ENCODE measurements around the gene NBEAL1.
A peak's percentile ranks its signal among the peaks of the same experiment; 100 is the strongest.
"Not testable (repeated sequence)": the region's sequence is repeated elsewhere in the genome, so short reads cannot be mapped to it uniquely, and the experiment has no call there.

The NBEAL1 gene

GRCh38 chr2:203112342-203112741 lies 97.7 kb downstream of the NBEAL1 start:
- Histone ChIP-seq H3K27me3 (ENCODE audit: insufficient read depth, low read length, poor library complexity) (no peaks in the 10 kb centered on the region), H3K9ac (ENCODE audit: low read depth, low read length) (no peak overlapping the region), H3K9me3 (ENCODE audit: insufficient read depth, low read length, severe bottlenecking) (no peaks in the 10 kb centered on the region), H3K4me2 (ENCODE audit: insufficient read depth, low read length) (no peak overlapping the region), H3K27ac (ENCODE audit: low read length) (no peak overlapping the region), H3K4me1 (ENCODE audit: insufficient read depth, low read length) (no peaks in the 10 kb centered on the region), H3K79me2 (ENCODE audit: insufficient read depth, low read length) (no peaks in the 10 kb centered on the region), H3K4me3 (ENCODE audit: low read depth in 1 of 2, low read length in 2 of 2) (no peak overlapping the region), H4K20me1 (ENCODE audit: insufficient read depth, low read length) (no peaks in the 10 kb centered on the region), H3K36me3 (ENCODE audit: insufficient read depth, low read length) (peaks cover 3% of the 10 kb centered on the region), H2AFZ (ENCODE audit: low read depth, low read length) (no peak overlapping the region)
- ATAC-seq (ENCODE audit: insufficient read depth, low read depth) (no peak), DNase-seq (no peak)
- TF ChIP-seq CTCF (IDR thresholded peaks at IDR 0.05; ENCODE audit: borderline replicate concordance, extremely low read depth, low read length, poor library complexity, severe bottlenecking) (peak; percentile 12), EZH2 (IDR thresholded peaks at IDR 0.05; ENCODE audit: borderline replicate concordance, low read depth, low read length, severe bottlenecking) (no peak)

GRCh38 chr2:203115201-203115700 lies 100.6 kb downstream of the NBEAL1 start:
- H3K27me3 ChIP-seq (ENCODE audit: insufficient read depth, low read length, poor library complexity); H3K36me3 ChIP-seq (ENCODE audit: insufficient read depth, low read length); H3K4me2 ChIP-seq (ENCODE audit: insufficient read depth, low read length); ATAC-seq (ENCODE audit: insufficient read depth, low read depth); H2AFZ ChIP-seq (ENCODE audit: low read depth, low read length); H4K20me1 ChIP-seq (ENCODE audit: insufficient read depth, low read length); H3K9ac ChIP-seq (ENCODE audit: low read depth, low read length); H3K9me3 ChIP-seq (ENCODE audit: insufficient read depth, low read length, severe bottlenecking); H3K27ac ChIP-seq (ENCODE audit: low read length); H3K79me2 ChIP-seq (ENCODE audit: insufficient read depth, low read length); DNase-seq; H3K4me3 ChIP-seq (ENCODE audit: low read depth in 1 of 2, low read length in 2 of 2); H3K4me1 ChIP-seq (ENCODE audit: insufficient read depth, low read length): not testable (repeated sequence)

GRCh38 chr2:203122317-203122986 lies 107.8 kb downstream of the NBEAL1 start:
- DNase-seq (no peak), ATAC-seq (ENCODE audit: insufficient read depth, low read depth) (no peak)
- no peak overlapping the region for H2AFZ ChIP-seq (ENCODE audit: low read depth, low read length)

More at GRCh38 chr2:203122317-203122986, 107.8 kb downstream of the NBEAL1 start:
- no peaks in the 10 kb centered on the region for H4K20me1 ChIP-seq (ENCODE audit: insufficient read depth, low read length)
- no peak overlapping the region for H3K4me2 ChIP-seq (ENCODE audit: insufficient read depth, low read length)
- H3K4me1 ChIP-seq (ENCODE audit: insufficient read depth, low read length) = no peaks in the 10 kb centered on the region
- H3K9me3 ChIP-seq (ENCODE audit: insufficient read depth, low read length, severe bottlenecking) = no peaks in the 10 kb centered on the region
- H3K9ac ChIP-seq (ENCODE audit: low read depth, low read length) = no peak overlapping the region
- no peaks in the 10 kb centered on the region for H3K79me2 ChIP-seq (ENCODE audit: insufficient read depth, low read length)
- TF ChIP-seq CTCF (IDR thresholded peaks at IDR 0.05; ENCODE audit: borderline replicate concordance, extremely low read depth, low read length, poor library complexity, severe bottlenecking) (peak; percentile 41), EZH2 (IDR thresholded peaks at IDR 0.05; ENCODE audit: borderline replicate concordance, low read depth, low read length, severe bottlenecking) (no peak)
- no peaks in the 10 kb centered on the region for H3K36me3 ChIP-seq (ENCODE audit: insufficient read depth, low read length)
- H3K4me3 ChIP-seq (ENCODE audit: low read depth in 1 of 2, low read length in 2 of 2) = no peak overlapping the region
- no peaks in the 10 kb centered on the region for H3K27me3 ChIP-seq (ENCODE audit: insufficient read depth, low read length, poor library complexity)
- H3K27ac ChIP-seq (ENCODE audit: low read length) = no peak overlapping the region
